HepG2 (cell line): ENCODE data around the gene IGFN1. TPM values are rescaled to one million over a fixed set of nuclear protein-coding genes. Genes with fewer than 3 reads are reported as not detected.

Experiments
- ATAC-seq: fragments of 200-7000 bp; cut with Tn5 transposase; 3 replicates; pipeline ENCODE4 v1.9.1; 2020; ENCODE audit warnings: mild to moderate bottlenecking, moderate library complexity
- BruUV-seq: library from RNA; stranded (reverse); fragments of 400-500 nt; replicated peaks from 2 replicates; lab custom pipeline; 2021; lab: Mats Ljungman, UMichigan
- CTCF ChIA-PET: fragments of 300-600 bp; formaldehyde crosslinking; extraction: SDS; loops from one replicate; lab custom pipeline; 2021; ENCODE audit warnings: low total read pairs, inconsistent platforms, low intra/inter-chr PET ratio; lab: Yijun Ruan, JAX
- POLR2A ChIA-PET: fragments of 350-600 bp; sonication (Branson Sonifier 250); formaldehyde crosslinking; loops from one replicate; lab custom pipeline; 2020; ENCODE audit warnings: antibody characterized with exemption, inconsistent platforms; lab: Yijun Ruan, JAX
- DNase-seq: peaks from one replicate; pipeline ENCODE4 v3.0.0-alpha.2; 2015; ENCODE audit warnings: low spot score
- FAIRE-seq: peaks from 3 replicates; lab custom pipeline; 2011; peaks lifted over from hg19 to GRCh38; lab: Jason Lieb, UNC
- H2AFZ ChIP-seq: one replicate; pipeline ENCODE4 v1.6.1; 2011; ENCODE audit warnings: low read length, inconsistent platforms
- H3K27ac ChIP-seq: fragments of 300-600 bp; 3 replicates; pipeline ENCODE4 v1.8.0; 2011; ENCODE audit warnings: mixed run types, mild to moderate bottlenecking, mixed read lengths, low read length, inconsistent platforms; ENCODE audit not compliant: insufficient read depth; ENCODE audit errors: extremely low read length
- H3K27me3 ChIP-seq, 2 experiments: fragments of 200-600 bp in 1 of 2; 2 replicates in 1 of 2; 3 replicates in 1 of 2; pipeline versions ENCODE4 v1.6.0 to v1.8.0; 2011; ENCODE audit warnings: low read length in 2 of 2, mild to moderate bottlenecking in 2 of 2, moderate library complexity in 2 of 2, inconsistent platforms in 1 of 2; ENCODE audit not compliant: insufficient read depth in 2 of 2, control insufficient read depth in 1 of 2
- H3K36me3 ChIP-seq, 2 experiments: fragments of 200-600 bp in 1 of 2; replicated peaks in 1 of 2; 2 replicates in 1 of 2; 3 replicates in 1 of 2; pipeline versions ENCODE4 v1.5.1 to v1.8.0; 2011; ENCODE audit warnings: low read length in 2 of 2, inconsistent platforms in 1 of 2; ENCODE audit not compliant: insufficient read depth in 2 of 2, control insufficient read depth in 1 of 2
- H3K4me1 ChIP-seq: 2 replicates; pipeline ENCODE4 v1.5.1; 2012; ENCODE audit warnings: low read length, inconsistent platforms; ENCODE audit not compliant: insufficient read depth
- H3K4me2 ChIP-seq: 2 replicates; pipeline ENCODE4 v1.6.0; 2011; ENCODE audit warnings: low read depth, low read length, inconsistent platforms
- H3K4me3 ChIP-seq, 3 experiments: fragments of 200-600 bp in 1 of 3; sonication (generic), shearing (Covaris generic) in 1 of 3; replicated peaks in 1 of 3; 2 replicates each; pipeline ENCODE4 v1.5.1; 2011 to 2016; ENCODE audit warnings: low read length in 3 of 3, inconsistent platforms in 2 of 3, low read depth in 2 of 3, mild to moderate bottlenecking in 2 of 3, control low read depth in 1 of 3, mixed read lengths in 1 of 3; ENCODE audit not compliant: insufficient read depth in 1 of 3
- H3K79me2 ChIP-seq: one replicate; pipeline ENCODE4 v1.6.1; 2011; ENCODE audit warnings: low read length, inconsistent platforms; ENCODE audit not compliant: insufficient read depth
- H3K9ac ChIP-seq: 2 replicates; pipeline ENCODE4 v1.6.0; 2011; ENCODE audit warnings: mild to moderate bottlenecking, low read depth, low read length, inconsistent platforms; ENCODE audit not compliant: insufficient read depth
- H3K9me3 ChIP-seq: 2 replicates; pipeline ENCODE4 v1.5.1; 2012; ENCODE audit warnings: mild to moderate bottlenecking, low read length
- H4K20me1 ChIP-seq: 2 replicates; pipeline ENCODE4 v1.6.0; 2011; ENCODE audit warnings: inconsistent platforms, mild to moderate bottlenecking, low read length, moderate library complexity; ENCODE audit not compliant: insufficient read depth
- DPF2 ChIP-seq: sonication (generic); formaldehyde crosslinking; IDR thresholded peaks from 2 replicates; pipeline ENCODE4 v1.4.0; 2020; ENCODE audit warnings: mild to moderate bottlenecking, low read depth, missing genetic modification reagents, borderline replicate concordance
- RELA ChIP-seq: sonication (generic); formaldehyde crosslinking; IDR thresholded peaks from 2 replicates; pipeline ENCODE4 v1.4.0; 2020; ENCODE audit warnings: missing genetic modification reagents
- ZBTB38 ChIP-seq: sonication (generic); formaldehyde crosslinking; IDR thresholded peaks from 2 replicates; pipeline ENCODE4 v1.5.1; 2020; ENCODE audit warnings: mild to moderate bottlenecking, missing genetic modification reagents
- ZNF431 ChIP-seq: sonication (generic); formaldehyde crosslinking; IDR thresholded peaks from 2 replicates; pipeline ENCODE4 v1.9.0; 2022; ENCODE audit warnings: missing genetic modification reagents, low read depth, mild to moderate bottlenecking, borderline replicate concordance
- ZNF772 ChIP-seq: sonication (generic); formaldehyde crosslinking; IDR thresholded peaks from 2 replicates; pipeline ENCODE4 v1.5.0; 2020; ENCODE audit warnings: mild to moderate bottlenecking, missing genetic modification reagents
- WGBS: methylation state at CpG from one replicate; pipeline ENCODE4 v1.1.6; 2017; ENCODE audit warnings: low lambda C conversion rate; 5-methylcytosine and 5-hydroxymethylcytosine counted together
- in situ Hi-C: cut with HindIII; loops from 2 replicates; pipeline ENCODE4 v1.10.0; 2017; ENCODE audit warnings: low pct_unique_long_range_greater_than_20kb; ENCODE audit not compliant: extremely low pct_ligation_motif_present
- intact Hi-C: fragments of 100-400 bp; cut with micrococcal nuclease; formaldehyde crosslinking; loops from one replicate; pipeline ENCODE4 v1.10.0; 2022; ENCODE audit not compliant: unreplicated experiment
- polyA plus RNA-seq, 8 experiments: library from polyadenylated mRNA; depleted of rRNA in 3 of 8; stranded (reverse) in 7 of 8; unstranded in 1 of 8; fragments of >200 nt; fragmentation: Illumina TruSeq in 4 of 8; extraction: Trizol in 4 of 8; gene quantifications; 2 replicates each; pipeline versions ENCODE4 v1.2.1 to v1.2.3, GENCODE V29; 2011 to 2016; ENCODE audit warnings: low read depth in 4 of 8, missing spikeins in 1 of 8, mixed read lengths in 1 of 8; ENCODE audit not compliant: insufficient read depth in 1 of 8
- total RNA-seq, 5 experiments: library from RNA; depleted of rRNA; stranded (reverse); fragments of >200 nt; fragmentation: Illumina TruSeq; extraction: Trizol; gene quantifications; 2 replicates each; pipeline ENCODE4 v1.2.3, GENCODE V29; 2016; ENCODE audit warnings: low read depth in 1 of 5
- TF ChIP-seq, protein P1 (sequence below), 2 experiments: IDR thresholded peaks; 2 replicates each; pipeline ENCODE4 v1.6.1; 2011 to 2012; ENCODE audit warnings: low read length in 2 of 2, borderline replicate concordance in 1 of 2, low read depth in 1 of 2, mild to moderate bottlenecking in 1 of 2, moderate library complexity in 1 of 2
- TF ChIP-seq, protein P2 (sequence below): sonication (generic); formaldehyde crosslinking; IDR thresholded peaks from 2 replicates; pipeline ENCODE4 v1.4.0; 2020; ENCODE audit warnings: missing genetic modification reagents

The IGFN1 gene
- total and polyA plus RNA-seq, 2 of the 13 experiments (the other 11 are each of a cell fraction or from before 2014, with no cell fraction given): 0.04 to 0.05 TPM

DNA sequence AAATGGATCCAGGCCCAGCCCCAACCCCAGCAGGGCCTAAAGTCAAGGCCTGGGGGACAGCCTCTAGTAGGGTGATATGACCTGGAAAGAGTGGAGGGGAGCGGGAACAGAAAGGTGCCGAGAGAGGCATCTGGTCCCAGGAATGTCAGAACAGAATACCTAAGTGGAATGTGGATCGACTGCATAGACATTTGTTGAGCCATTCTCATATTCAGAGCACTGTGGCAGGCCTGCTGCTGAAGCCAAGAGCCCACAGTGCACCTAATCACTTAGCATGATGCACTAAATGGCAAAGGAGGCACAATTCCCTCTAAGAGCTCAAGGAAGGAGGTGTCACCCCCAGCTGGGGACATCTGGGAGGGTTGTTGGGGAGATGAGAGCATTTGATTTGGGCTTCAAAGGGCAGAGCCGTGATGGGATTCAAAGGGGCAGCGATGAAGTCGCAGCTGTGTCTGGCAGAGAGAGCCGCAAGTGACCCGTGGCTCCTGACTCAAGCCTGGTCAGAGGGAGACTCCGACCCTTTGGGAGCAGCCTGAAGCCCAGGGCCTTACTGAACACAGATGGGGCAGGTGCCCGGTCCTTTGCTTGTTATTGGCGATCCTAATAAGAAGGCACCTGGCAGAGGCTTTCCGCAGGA, 84.1 kb downstream of the IGFN1 start:
- Histone ChIP-seq H3K9ac (no peak overlapping the region), H2AFZ (no peak overlapping the region)

More for the DNA sequence above, 84.1 kb downstream of the IGFN1 start:
- in situ Hi-C loops (no loop called here), intact Hi-C loops (no loop called here)
- ATAC-seq (no peak), DNase-seq (no peak), FAIRE-seq (no peak)
- Histone ChIP-seq H3K27ac (no peak overlapping the region), H3K36me3 (no peaks in the 10 kb centered on the region), H3K9me3 (no peaks in the 10 kb centered on the region), H3K79me2 (no peaks in the 10 kb centered on the region), H3K4me1 (no peaks in the 10 kb centered on the region), H3K27me3 (peaks cover 4 to 41% of the 10 kb centered on the region in 2 experiments; a peak in 3 of 5 replicates), H3K4me2 (no peak overlapping the region), H3K4me3 (no peak overlapping the region), H4K20me1 (no peaks in the 10 kb centered on the region)
- no peak for TF ChIP-seq ZNF431 (CRISPR knock-in tag)
- TF ChIP-seq, protein P1, sequence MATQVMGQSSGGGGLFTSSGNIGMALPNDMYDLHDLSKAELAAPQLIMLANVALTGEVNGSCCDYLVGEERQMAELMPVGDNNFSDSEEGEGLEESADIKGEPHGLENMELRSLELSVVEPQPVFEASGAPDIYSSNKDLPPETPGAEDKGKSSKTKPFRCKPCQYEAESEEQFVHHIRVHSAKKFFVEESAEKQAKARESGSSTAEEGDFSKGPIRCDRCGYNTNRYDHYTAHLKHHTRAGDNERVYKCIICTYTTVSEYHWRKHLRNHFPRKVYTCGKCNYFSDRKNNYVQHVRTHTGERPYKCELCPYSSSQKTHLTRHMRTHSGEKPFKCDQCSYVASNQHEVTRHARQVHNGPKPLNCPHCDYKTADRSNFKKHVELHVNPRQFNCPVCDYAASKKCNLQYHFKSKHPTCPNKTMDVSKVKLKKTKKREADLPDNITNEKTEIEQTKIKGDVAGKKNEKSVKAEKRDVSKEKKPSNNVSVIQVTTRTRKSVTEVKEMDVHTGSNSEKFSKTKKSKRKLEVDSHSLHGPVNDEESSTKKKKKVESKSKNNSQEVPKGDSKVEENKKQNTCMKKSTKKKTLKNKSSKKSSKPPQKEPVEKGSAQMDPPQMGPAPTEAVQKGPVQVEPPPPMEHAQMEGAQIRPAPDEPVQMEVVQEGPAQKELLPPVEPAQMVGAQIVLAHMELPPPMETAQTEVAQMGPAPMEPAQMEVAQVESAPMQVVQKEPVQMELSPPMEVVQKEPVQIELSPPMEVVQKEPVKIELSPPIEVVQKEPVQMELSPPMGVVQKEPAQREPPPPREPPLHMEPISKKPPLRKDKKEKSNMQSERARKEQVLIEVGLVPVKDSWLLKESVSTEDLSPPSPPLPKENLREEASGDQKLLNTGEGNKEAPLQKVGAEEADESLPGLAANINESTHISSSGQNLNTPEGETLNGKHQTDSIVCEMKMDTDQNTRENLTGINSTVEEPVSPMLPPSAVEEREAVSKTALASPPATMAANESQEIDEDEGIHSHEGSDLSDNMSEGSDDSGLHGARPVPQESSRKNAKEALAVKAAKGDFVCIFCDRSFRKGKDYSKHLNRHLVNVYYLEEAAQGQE (IDR thresholded peaks at IDR 0.05; ENCODE audit: borderline replicate concordance in 1 of 2, low read depth in 1 of 2, low read length in 2 of 2): no peak
- TF ChIP-seq ZBTB38 (CRISPR knock-in tag): no peak
- TF ChIP-seq, protein P2, sequence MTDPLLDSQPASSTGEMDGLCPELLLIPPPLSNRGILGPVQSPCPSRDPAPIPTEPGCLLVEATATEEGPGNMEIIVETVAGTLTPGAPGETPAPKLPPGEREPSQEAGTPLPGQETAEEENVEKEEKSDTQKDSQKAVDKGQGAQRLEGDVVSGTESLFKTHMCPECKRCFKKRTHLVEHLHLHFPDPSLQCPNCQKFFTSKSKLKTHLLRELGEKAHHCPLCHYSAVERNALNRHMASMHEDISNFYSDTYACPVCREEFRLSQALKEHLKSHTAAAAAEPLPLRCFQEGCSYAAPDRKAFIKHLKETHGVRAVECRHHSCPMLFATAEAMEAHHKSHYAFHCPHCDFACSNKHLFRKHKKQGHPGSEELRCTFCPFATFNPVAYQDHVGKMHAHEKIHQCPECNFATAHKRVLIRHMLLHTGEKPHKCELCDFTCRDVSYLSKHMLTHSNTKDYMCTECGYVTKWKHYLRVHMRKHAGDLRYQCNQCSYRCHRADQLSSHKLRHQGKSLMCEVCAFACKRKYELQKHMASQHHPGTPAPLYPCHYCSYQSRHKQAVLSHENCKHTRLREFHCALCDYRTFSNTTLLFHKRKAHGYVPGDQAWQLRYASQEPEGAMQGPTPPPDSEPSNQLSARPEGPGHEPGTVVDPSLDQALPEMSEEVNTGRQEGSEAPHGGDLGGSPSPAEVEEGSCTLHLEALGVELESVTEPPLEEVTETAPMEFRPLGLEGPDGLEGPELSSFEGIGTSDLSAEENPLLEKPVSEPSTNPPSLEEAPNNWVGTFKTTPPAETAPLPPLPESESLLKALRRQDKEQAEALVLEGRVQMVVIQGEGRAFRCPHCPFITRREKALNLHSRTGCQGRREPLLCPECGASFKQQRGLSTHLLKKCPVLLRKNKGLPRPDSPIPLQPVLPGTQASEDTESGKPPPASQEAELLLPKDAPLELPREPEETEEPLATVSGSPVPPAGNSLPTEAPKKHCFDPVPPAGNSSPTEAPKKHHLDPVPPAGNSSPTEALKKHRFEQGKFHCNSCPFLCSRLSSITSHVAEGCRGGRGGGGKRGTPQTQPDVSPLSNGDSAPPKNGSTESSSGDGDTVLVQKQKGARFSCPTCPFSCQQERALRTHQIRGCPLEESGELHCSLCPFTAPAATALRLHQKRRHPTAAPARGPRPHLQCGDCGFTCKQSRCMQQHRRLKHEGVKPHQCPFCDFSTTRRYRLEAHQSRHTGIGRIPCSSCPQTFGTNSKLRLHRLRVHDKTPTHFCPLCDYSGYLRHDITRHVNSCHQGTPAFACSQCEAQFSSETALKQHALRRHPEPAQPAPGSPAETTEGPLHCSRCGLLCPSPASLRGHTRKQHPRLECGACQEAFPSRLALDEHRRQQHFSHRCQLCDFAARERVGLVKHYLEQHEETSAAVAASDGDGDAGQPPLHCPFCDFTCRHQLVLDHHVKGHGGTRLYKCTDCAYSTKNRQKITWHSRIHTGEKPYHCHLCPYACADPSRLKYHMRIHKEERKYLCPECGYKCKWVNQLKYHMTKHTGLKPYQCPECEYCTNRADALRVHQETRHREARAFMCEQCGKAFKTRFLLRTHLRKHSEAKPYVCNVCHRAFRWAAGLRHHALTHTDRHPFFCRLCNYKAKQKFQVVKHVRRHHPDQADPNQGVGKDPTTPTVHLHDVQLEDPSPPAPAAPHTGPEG (CRISPR knock-in tag): no peak
- TF ChIP-seq RELA (CRISPR knock-in tag): no peak
- no peak for TF ChIP-seq ZNF772 (CRISPR knock-in tag)
- TF ChIP-seq DPF2 (CRISPR knock-in tag): no peak
- BruUV-seq: no TSS peak
- ChIA-PET POLR2A (no interaction called here), CTCF (no interaction called here)
- WGBS: 46% methylated on average over 12 of the region's 12 CpGs
